SW480 (cell line): ENCODE results near the gene PPOX.

Experiments used
- DNase-seq: peaks from one replicate; pipeline ENCODE4 v3.0.0-alpha.2; 2016; ENCODE audit warnings: low spot score

Gene PPOX

GRCh38 chr1:161198194-161198896 lies 32.1 kb downstream of the PPOX start:
- no peak for DNase-seq

GRCh38 chr1:161198897-161199431 lies 32.7 kb downstream of the PPOX start, which contains the start of gene ADAMTS4:
Gene ADAMTS4 (minus strand): TSS chr1:161199054. CDS start chr1:161198627, 427 bp downstream.
- no peak for DNase-seq

DNA sequence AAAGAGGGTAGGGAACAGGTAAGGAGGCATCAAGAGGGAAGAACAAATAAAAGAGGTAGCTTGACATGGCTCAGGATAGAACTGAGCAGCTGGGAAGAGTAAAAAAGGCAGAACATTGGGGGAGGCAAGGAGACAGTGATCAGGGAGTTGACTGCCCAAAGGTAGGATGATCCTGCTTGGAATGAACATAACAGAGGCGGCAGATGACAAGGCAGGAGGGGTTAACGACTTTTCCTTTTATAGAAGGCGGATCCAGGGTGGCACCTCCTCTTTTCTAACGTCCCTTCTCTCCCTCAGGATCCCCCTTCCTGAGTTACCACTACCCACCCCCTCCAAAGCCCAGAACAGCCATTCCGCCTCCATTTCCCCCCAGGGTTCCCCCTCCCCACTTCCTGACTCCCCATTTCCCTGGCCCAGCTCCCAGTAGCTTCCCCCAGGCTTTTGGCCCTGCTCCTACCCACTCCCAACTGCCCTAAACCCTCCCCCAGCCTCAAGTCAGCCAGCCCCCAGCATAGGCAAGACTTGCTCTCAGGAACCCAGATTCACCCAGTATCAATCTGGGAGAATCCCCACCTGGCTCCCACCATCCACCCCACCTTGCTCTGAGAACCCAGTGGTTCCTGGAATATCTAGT lies 33.4 kb downstream of the PPOX start:
- no peak for DNase-seq

DNA sequence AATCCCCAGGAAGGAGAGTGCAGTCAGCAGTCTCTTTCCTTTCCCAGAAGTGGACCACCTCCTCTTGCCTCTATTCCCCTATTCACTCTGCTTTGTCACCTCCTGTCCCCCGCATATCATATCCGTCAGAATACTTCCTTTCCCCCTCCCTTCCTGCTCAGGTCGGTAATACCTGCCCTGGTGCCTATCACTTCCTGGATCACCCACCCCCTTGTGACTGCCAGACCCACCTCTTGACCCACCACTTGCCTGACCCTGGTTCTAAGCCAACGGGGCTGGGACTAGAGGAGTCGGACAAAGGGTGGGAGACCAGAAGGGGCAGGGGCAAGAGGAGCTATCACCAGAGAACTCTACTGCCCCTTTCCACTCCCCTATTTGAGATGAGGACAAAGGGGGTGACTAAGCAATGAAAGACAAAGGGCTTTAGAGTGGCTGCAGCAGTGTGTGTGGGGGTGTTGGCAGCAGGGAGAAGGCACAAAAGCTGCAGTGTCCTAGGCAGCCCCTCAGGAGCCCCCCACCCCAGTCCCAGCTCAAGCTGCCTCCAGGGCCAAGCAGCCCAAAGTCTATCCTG lies 34.3 kb downstream of the PPOX start:
- DNase-seq: no peak

GRCh38 chr1:161200992-161201835 lies 35.0 kb downstream of the PPOX start:
- no peak for DNase-seq

GRCh38 chr1:161201836-161202712 lies 35.8 kb downstream of the PPOX start, which contains the start of gene NDUFS2:
Gene NDUFS2 (plus strand): TSS chr1:161202367. CDS start chr1:161202386, 19 bp downstream.
- peak; percentile 99 for DNase-seq

- DNase-seq: no peak
Measured at GRCh38 chr1:161206411-161207140, 40.4 kb downstream of the PPOX start.

DNA sequence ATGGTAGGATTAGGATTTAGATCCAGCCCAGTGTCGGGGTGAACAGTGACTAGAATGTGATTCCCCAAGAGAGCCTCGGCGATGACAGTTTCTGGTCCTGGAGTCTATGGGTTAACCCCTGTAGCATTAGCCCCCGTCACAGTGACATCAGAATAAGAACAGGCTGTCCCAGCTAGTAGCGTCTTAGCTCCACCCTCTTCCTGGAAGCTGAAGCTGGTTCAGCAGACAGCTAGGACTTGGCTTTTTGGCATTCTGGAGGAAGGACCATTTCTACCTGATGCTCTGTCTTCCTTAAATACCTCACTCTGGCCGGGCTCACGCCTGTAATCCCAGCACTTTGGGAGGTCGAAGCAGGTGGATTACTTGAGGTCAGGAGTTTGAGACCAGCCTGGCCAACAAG lies 40.9 kb downstream of the PPOX start:
- no peak for DNase-seq

DNA sequence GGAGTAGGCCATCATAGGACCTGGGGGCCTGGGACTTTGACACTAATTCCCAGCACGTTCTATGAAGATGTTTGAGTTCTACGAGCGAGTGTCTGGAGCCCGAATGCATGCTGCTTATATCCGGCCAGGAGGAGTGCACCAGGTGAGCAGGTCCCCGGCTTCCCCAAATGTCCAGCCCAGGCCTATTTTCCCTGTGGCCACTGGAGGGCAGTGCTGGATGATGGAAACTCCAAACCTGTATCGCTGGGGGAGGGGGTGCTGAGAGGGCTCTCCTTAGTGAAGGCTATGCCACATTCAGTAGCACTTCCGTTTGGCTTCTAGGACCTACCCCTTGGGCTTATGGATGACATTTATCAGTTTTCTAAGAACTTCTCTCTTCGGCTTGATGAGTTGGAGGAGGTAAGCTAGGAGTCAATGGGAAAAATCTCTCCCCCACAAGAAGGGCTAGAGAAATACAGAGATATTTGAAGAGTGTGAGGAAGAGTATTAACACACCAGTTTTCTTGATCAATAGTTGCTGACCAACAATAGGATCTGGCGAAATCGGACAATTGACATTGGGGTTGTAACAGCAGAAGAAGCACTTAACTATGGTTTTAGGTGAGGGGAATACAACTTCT lies 43.7 kb downstream of the PPOX start:
- peak; percentile 70 for DNase-seq

DNA sequence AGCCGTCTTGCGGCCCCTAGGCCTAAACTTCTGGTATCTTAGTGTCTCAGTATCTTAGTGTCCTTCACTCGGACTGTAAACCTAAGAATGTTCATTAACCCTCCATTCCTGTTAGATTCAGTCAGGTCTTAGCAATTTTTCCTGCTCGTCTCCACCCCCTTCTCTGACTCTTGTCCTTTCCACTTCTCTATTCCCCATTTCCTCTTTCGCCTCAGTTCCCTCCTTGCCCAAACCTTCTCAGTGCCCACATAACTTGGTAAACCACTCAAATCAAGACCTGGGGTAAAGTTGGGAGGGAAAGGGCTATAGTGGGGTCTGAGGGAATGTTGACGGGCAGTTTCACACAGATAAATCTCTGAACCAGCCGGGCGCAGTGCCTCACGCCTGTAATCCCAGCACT lies 48.1 kb downstream of the PPOX start:
- no peak for DNase-seq

GRCh38 chr1:161215076-161215475 lies 48.9 kb downstream of the PPOX start, which contains the start of gene FCER1G:
Gene FCER1G (plus strand): TSS chr1:161215295. CDS start chr1:161215322, 27 bp downstream.
- no peak for DNase-seq

DNA sequence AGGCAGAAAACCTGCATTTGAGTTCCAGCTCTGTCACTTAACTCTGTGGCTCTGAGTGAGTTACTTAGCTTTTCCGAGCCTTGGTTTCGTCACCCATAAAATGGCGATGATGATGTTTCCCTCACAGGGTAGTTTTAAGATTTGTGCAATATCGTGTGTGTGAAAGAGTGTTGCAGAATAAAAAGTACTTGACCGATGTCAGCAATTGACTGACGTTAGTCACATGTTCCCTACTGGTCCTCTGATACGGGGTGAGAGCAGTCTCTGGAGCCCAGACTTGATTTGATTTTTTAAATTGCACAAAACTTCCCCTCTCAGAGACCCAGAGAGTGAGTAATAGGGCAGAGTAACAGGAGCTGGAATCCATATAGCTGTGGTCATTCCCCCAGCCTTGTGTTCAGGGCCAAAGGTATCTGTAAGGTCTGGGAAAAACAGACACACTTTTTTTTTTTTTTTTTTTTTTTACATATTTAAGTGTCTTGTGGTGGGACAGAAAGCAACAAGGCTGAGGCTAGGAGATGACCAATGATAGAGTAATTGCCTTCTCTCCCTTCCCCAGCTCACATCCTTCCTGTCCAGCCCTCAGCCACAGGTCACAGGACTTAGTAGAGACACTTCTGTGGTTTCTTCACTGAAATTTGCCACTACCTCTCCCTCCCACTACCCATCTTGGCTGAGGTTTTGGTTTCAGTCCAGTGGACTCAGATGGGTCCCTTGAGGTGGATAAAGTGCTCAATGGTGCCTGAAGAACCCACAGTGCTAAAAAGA lies 50.9 kb downstream of the PPOX start:
- no peak for DNase-seq

DNA sequence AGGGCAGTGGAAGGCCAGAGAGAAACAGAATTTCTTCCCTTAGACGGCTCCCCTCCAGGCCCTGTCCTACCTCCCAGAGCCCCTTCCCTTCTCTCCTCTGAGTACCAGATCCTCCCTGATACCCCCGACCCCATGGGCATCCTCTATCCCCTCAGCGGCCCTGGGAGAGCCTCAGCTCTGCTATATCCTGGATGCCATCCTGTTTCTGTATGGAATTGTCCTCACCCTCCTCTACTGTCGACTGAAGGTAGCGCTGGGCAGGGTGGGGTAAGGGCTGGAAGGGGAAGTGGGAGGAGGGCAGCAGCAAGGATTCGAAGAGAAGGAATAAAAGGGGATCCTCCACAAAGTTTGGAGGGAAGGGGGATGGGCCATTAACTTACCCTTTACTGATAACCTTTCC lies 51.6 kb downstream of the PPOX start:
- DNase-seq: no peak

- no peak for DNase-seq
Measured at GRCh38 chr1:161218301-161219077, 52.3 kb downstream of the PPOX start.

- no peak for DNase-seq
Measured at GRCh38 chr1:161219078-161219892, 53.1 kb downstream of the PPOX start.

- DNase-seq: no peak
Measured at GRCh38 chr1:161220002-161220401, 53.8 kb downstream of the PPOX start.
